HFF-Myc (cell line): ENCODE results near the gene CADM2.

Experiments
- DNase-seq: peaks from one replicate; pipeline ENCODE4 v3.0.0-alpha.2; 2011; ENCODE audit warnings: low read depth; ENCODE audit errors: extremely low read depth
- H3K4me3 ChIP-seq: replicated peaks from 2 replicates; pipeline ENCODE4 v1.5.1; 2011; ENCODE audit warnings: low read depth, mild to moderate bottlenecking, control low read depth, low read length
- TF ChIP-seq, protein P1 (sequence below): IDR thresholded peaks from 2 replicates; pipeline ENCODE4 v1.5.1; 2012; ENCODE audit warnings: mild to moderate bottlenecking, low read depth, low read length, control low read depth; ENCODE audit errors: missing control alignments

Gene CADM2

GRCh38 chr3:85384372-85384771, 425.6 kb downstream of the CADM2 start:
- DNase-seq, result no peak
- TF ChIP-seq, protein P1, sequence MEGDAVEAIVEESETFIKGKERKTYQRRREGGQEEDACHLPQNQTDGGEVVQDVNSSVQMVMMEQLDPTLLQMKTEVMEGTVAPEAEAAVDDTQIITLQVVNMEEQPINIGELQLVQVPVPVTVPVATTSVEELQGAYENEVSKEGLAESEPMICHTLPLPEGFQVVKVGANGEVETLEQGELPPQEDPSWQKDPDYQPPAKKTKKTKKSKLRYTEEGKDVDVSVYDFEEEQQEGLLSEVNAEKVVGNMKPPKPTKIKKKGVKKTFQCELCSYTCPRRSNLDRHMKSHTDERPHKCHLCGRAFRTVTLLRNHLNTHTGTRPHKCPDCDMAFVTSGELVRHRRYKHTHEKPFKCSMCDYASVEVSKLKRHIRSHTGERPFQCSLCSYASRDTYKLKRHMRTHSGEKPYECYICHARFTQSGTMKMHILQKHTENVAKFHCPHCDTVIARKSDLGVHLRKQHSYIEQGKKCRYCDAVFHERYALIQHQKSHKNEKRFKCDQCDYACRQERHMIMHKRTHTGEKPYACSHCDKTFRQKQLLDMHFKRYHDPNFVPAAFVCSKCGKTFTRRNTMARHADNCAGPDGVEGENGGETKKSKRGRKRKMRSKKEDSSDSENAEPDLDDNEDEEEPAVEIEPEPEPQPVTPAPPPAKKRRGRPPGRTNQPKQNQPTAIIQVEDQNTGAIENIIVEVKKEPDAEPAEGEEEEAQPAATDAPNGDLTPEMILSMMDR, result no peak
- no peak overlapping the region for H3K4me3 ChIP-seq

DNA sequence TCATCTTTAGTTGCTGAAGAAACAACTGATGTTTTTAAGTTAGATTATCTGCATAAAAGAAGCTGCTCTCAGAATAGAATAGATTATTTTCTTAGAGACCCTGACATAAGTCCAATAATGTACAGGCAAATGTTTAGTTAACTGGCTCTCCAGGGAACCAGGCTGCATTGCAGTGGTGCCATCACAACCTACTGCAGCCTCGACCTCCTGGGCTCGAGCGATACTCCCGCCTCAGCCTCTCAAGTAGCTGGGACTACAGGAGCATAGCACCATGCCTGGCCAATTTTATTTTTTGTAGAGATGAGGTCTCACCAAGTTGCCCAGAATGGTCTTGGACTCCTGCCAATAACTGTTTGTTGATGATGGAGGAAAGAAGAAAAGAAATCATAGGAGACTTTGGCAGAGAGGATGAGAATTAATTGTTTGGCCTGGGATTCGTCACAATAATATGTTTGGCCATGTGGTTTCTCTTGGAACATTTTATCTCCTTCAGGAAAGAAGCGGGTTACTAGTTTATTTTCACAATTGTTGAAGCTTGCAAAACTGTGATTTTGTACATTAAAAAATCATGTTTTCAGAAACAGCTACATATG, 429.2 kb downstream of the CADM2 start:
- DNase-seq, result no peak
- TF ChIP-seq, protein P1, result no peak
- no peak overlapping the region for H3K4me3 ChIP-seq

DNA sequence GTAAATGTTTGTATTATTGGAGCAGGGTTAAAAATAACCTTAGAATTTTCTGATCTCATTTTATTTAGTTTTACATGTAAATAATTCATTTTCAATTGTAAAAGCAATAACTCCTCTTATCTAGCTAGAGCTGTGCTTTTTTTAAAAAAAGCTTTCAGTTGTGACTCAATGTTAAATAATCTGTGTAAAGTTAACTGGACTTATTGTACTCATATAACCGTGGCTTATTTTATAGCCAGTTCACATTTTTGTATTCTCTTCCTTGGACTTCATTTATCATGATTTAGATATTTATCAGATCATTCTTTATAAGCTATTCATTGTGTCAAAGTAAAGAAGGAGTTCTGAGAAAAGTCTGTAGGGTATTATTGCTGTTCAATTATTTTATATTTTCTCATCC, 435.6 kb downstream of the CADM2 start:
- no peak for DNase-seq
- H3K4me3 ChIP-seq, result no peak overlapping the region
- TF ChIP-seq, protein P1, result no peak

- no peak overlapping the region for H3K4me3 ChIP-seq
- DNase-seq, result no peak
- TF ChIP-seq, protein P1, result no peak
Observed at GRCh38 chr3:85397434-85397833, 438.6 kb downstream of the CADM2 start.

DNA sequence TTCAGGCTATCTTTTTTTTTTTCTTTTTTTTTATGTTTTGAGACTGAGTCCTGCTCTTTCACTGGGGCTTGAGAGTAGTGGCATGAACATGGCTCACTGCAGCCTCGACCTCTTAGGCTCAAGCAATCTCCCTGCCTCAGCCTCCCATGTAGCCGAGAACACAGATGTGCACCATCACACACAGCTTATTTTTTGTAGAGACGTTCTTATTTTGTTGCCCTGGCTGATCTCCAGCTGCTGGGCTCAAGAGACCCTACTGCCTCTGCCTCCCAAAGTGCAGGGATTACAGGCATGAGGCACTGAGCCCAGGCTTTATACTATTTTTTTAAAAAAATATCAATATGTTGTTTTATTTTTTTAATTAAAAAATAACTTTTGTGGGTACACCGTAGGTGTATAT, 467.3 kb downstream of the CADM2 start:
- TF ChIP-seq, protein P1, result no peak
- no peak for DNase-seq
- H3K4me3 ChIP-seq, result no peak overlapping the region

DNA sequence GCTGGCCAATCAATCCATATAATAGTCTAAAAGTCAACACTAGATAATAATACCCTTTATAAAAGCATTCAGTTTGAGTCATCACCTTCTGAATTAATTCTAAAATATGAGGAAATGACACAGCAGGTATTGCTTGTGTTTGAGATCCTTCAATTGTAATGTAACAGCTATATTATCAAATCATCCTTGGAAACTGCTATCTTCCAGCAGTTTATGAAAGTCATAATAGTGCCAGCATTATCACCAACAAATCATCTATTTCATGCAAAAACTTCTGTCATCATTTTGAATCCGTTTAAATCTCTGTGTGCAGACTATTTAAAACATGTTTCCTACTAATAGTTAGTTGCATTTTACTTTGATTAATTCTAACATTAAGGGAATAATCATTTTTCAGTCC, 468.7 kb downstream of the CADM2 start:
- TF ChIP-seq, protein P1, result no peak
- no peak for DNase-seq

GRCh38 chr3:85432081-85432480, 473.3 kb downstream of the CADM2 start:
- TF ChIP-seq, protein P1, result no peak
- no peak overlapping the region for H3K4me3 ChIP-seq
- DNase-seq, result no peak

More for the DNA sequence above, 468.7 kb downstream of the CADM2 start:
- no peak overlapping the region for H3K4me3 ChIP-seq
